K562 (cell line): ENCODE results near the gene EMD. TPM values are rescaled to one million over a fixed set of nuclear protein-coding genes. Genes with fewer than 3 reads are reported as not detected.
A peak's percentile ranks its signal among the peaks of the same experiment; 100 is the strongest.

Source experiments
- ASH1L ChIP-seq: fragments of 450-650 bp; IDR thresholded peaks from 2 replicates; pipeline ENCODE4 v1.6.1; 2018; ENCODE audit warnings: borderline replicate concordance, mild to moderate bottlenecking, low read depth; ENCODE audit not compliant: partially characterized antibody
- CHD1 ChIP-seq: fragments of 200-600 bp; sonication (generic); IDR thresholded peaks from one replicate; pipeline ENCODE4 v1.6.1; 2012; ENCODE audit warnings: mild to moderate bottlenecking, moderate library complexity, low read length, inconsistent platforms
- CSDE1 ChIP-seq, 2 experiments: fragments of 450-650 bp; IDR thresholded peaks; 2 replicates each; pipeline ENCODE4 v1.6.1; 2016; ENCODE audit warnings: mild to moderate bottlenecking in 1 of 2
- ELK3 ChIP-seq: fragments of 450-650 bp; formaldehyde crosslinking; IDR thresholded peaks from 2 replicates; pipeline ENCODE4 v1.4.0; 2020; ENCODE audit warnings: mild to moderate bottlenecking
- EP300 ChIP-seq: IDR thresholded peaks from 2 replicates; pipeline ENCODE4 v1.6.1; 2012; ENCODE audit warnings: low read length, improper control_type of control experiment
- HDAC1 ChIP-seq, 2 experiments: fragments of 450-650 bp; IDR thresholded peaks; 2 replicates each; pipeline ENCODE4 v1.6.1; 2016 to 2017; ENCODE audit warnings: inconsistent platforms in 1 of 2, mild to moderate bottlenecking in 1 of 2, moderate library complexity in 1 of 2
- HNRNPLL ChIP-seq: fragments of 200-400 bp; formaldehyde crosslinking; IDR thresholded peaks from 2 replicates; pipeline ENCODE4 v1.6.1; 2017; ENCODE audit warnings: low read length, low read depth, mild to moderate bottlenecking; ENCODE audit not compliant: poor library complexity, severe bottlenecking
- MBD1 ChIP-seq: fragments of 250-450 bp; sonication (Bioruptor Pico); IDR thresholded peaks from 2 replicates; pipeline ENCODE4 v1.8.0; 2022; ENCODE audit warnings: inconsistent platforms
- PRMT5 ChIP-seq: sonication (generic); formaldehyde crosslinking; IDR thresholded peaks from 2 replicates; pipeline ENCODE4 v1.5.0; 2020; ENCODE audit warnings: missing genetic modification reagents
- RBM14 ChIP-seq: fragments of 200-400 bp; formaldehyde crosslinking; IDR thresholded peaks from 2 replicates; pipeline ENCODE4 v1.6.1; 2018; ENCODE audit warnings: low read depth, mild to moderate bottlenecking, low read length, moderate library complexity, borderline replicate concordance; ENCODE audit not compliant: insufficient read depth
- RBM15 ChIP-seq: fragments of 200-400 bp; formaldehyde crosslinking; IDR thresholded peaks from 2 replicates; pipeline ENCODE4 v1.6.1; 2018; ENCODE audit warnings: mild to moderate bottlenecking, low read length, moderate library complexity; ENCODE audit not compliant: insufficient read depth
- RHOXF2B ChIP-seq: fragments of 250-450 bp; sonication (Bioruptor Pico); conservative IDR thresholded peaks from 2 replicates; pipeline ENCODE4 v1.5.1; 2021
- TEAD4 ChIP-seq, 2 experiments: sonication (generic) in 1 of 2; formaldehyde crosslinking in 1 of 2; IDR thresholded peaks; 2 replicates each; pipeline versions ENCODE4 v1.6.1 to v1.8.0; 2012 to 2022; ENCODE audit warnings: borderline replicate concordance in 1 of 2, inconsistent platforms in 1 of 2, low read length in 1 of 2, mild to moderate bottlenecking in 1 of 2, missing genetic modification reagents in 1 of 2
- TRIM24 ChIP-seq, 2 experiments: fragments of 450-650 bp; IDR thresholded peaks; 2 replicates each; pipeline ENCODE4 v1.6.1; 2016
- ZNF24 ChIP-seq: fragments of 450-650 bp; IDR thresholded peaks from 2 replicates; pipeline ENCODE4 v1.6.1; 2016
- ZNF316 ChIP-seq: fragments of 450-650 bp; IDR thresholded peaks from 2 replicates; pipeline ENCODE4 v1.6.1; 2016
- ZNF324 ChIP-seq: fragments of 250-450 bp; sonication (Bioruptor Pico); IDR thresholded peaks from 2 replicates; pipeline ENCODE4 v1.4.0; 2020; ENCODE audit warnings: mild to moderate bottlenecking
- ZNF347 ChIP-seq: fragments of 450-650 bp; formaldehyde crosslinking; IDR thresholded peaks from 2 replicates; pipeline ENCODE4 v1.4.0; 2020; ENCODE audit warnings: low read depth, mild to moderate bottlenecking, moderate library complexity
- ZNF740 ChIP-seq, 3 experiments: fragments of 200-800 bp in 1 of 3; sonication (Bioruptor generic) in 1 of 3; sonication (generic) in 1 of 3; formaldehyde crosslinking in 1 of 3; IDR thresholded peaks; 2 replicates each; pipeline versions ENCODE4 v1.6.1 to v1.8.0; 2016 to 2022; ENCODE audit warnings: mild to moderate bottlenecking in 2 of 3, missing compliant biosample characterization in 2 of 3, missing genetic modification characterization in 2 of 3, missing genetic modification reagents in 1 of 3
- polyA plus RNA-seq, 8 experiments: library from polyadenylated mRNA; depleted of rRNA in 4 of 8; stranded (reverse) in 5 of 8; unstranded in 3 of 8; fragments of >200 nt; fragmentation: Nextera tagmentation in 2 of 8; fragmentation: Illumina TruSeq in 1 of 8; extraction: Ambion mirVana in 2 of 8; extraction: Trizol in 1 of 8; gene quantifications; 2 replicates each; pipeline versions ENCODE4 v1.2.1 to v1.2.3, GENCODE V29; 2011 to 2014; ENCODE audit warnings: inconsistent platforms in 1 of 8, missing spikeins in 1 of 8
- total RNA-seq, 7 experiments: library from RNA; depleted of rRNA in 6 of 7; stranded (reverse); fragments of >200 nt in 6 of 7; fragmentation: Illumina TruSeq in 2 of 7; extraction: Trizol in 2 of 7; gene quantifications; 2 replicates each; pipeline versions ENCODE4 v1.2.1 to v1.2.3, GENCODE V29; 2011 to 2021; ENCODE audit warnings: low replicate concordance in 1 of 7
- TF ChIP-seq, protein P1 (sequence below): fragments of 250-450 bp; sonication (Bioruptor Pico); IDR thresholded peaks from 2 replicates; pipeline ENCODE4 v1.8.0; 2021; ENCODE audit warnings: moderate library complexity, mild to moderate bottlenecking, inconsistent platforms

Gene EMD
- total and polyA plus RNA-seq, 9 of the 15 experiments (the other 6 are each of a cell fraction or from before 2014, with no cell fraction given): 2.3 to 206 (median 61.9) TPM

- no peak for TF ChIP-seq RBM15
- TF ChIP-seq PRMT5 (CRISPR knock-in tag): no peak
- TF ChIP-seq MBD1 (CRISPR knock-in tag): no peak
- no peak for TF ChIP-seq ZNF324 (CRISPR knock-in tag)
- no peak for TF ChIP-seq RHOXF2B (CRISPR knock-in tag)
- no peak for TF ChIP-seq EP300
- TF ChIP-seq CHD1: no peak
- 0 out of 4 replicates have a peak, but pooled peaks of 1 of the 2 experiments have one; percentile 4 for TF ChIP-seq TRIM24 (IDR thresholded peaks at IDR 0.05)
- TF ChIP-seq HNRNPLL: peak; percentile 93
- peak; percentile 44 for TF ChIP-seq ZNF316
- TF ChIP-seq, protein P1, sequence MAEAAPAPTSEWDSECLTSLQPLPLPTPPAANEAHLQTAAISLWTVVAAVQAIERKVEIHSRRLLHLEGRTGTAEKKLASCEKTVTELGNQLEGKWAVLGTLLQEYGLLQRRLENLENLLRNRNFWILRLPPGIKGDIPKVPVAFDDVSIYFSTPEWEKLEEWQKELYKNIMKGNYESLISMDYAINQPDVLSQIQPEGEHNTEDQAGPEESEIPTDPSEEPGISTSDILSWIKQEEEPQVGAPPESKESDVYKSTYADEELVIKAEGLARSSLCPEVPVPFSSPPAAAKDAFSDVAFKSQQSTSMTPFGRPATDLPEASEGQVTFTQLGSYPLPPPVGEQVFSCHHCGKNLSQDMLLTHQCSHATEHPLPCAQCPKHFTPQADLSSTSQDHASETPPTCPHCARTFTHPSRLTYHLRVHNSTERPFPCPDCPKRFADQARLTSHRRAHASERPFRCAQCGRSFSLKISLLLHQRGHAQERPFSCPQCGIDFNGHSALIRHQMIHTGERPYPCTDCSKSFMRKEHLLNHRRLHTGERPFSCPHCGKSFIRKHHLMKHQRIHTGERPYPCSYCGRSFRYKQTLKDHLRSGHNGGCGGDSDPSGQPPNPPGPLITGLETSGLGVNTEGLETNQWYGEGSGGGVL (CRISPR knock-in tag): no peak
- 0 out of 2 replicates have a peak, but pooled peaks have one; percentile 25 for TF ChIP-seq ZNF740 (CRISPR knock-in tag; IDR thresholded peaks at IDR 0.05)
- TF ChIP-seq ZNF740 (tag; IDR thresholded peaks at IDR 0.05): no peak
- no peak for TF ChIP-seq ELK3 (CRISPR knock-in tag)
- no peak for TF ChIP-seq CSDE1 (IDR thresholded peaks at IDR 0.05)
- TF ChIP-seq RBM14: no peak
- no peak for TF ChIP-seq HDAC1 (IDR thresholded peaks at IDR 0.05)
- TF ChIP-seq ASH1L: no peak
- peak; percentile 33 for TF ChIP-seq TEAD4 (IDR thresholded peaks at IDR 0.05; ENCODE audit: low read length)
- TF ChIP-seq TEAD4 (CRISPR knock-in tag; IDR thresholded peaks at IDR 0.05; ENCODE audit: borderline replicate concordance): no peak
- no peak for TF ChIP-seq ZNF347 (CRISPR knock-in tag)
- peak; percentile 33; the same call in 1 of the 2 replicates for TF ChIP-seq ZNF24
These were observed 19.0 kb downstream of the EMD start, which contains the start of gene RPL10 (continued) for GRCh38 chrX:154397888-154398667.
